ENCODE data around the gene TMEM260.

- TF ChIP-seq NFIC (IDR thresholded peaks at IDR 0.05) (no peak), REST (IDR thresholded peaks at IDR 0.05; ENCODE audit: low read depth) (no peak), TAF1 (IDR thresholded peaks at IDR 0.05; ENCODE audit: low read depth) (no peak), TCF12 (IDR thresholded peaks at IDR 0.05; ENCODE audit: low read depth) (no peak), EP300 (IDR thresholded peaks at IDR 0.05; ENCODE audit: borderline replicate concordance) (no peak), CEBPB (IDR thresholded peaks at IDR 0.05) (no peak), FOXM1 (IDR thresholded peaks at IDR 0.05; ENCODE audit: borderline replicate concordance, low read depth) (no peak), ZBTB7A (IDR thresholded peaks at IDR 0.05; ENCODE audit: low read depth) (no peak), YY1 (IDR thresholded peaks at IDR 0.05; ENCODE audit: low read depth) (no peak), CREB1 (IDR thresholded peaks at IDR 0.05; ENCODE audit: low read depth) (no peak)
- TF ChIP-seq, protein P1, sequence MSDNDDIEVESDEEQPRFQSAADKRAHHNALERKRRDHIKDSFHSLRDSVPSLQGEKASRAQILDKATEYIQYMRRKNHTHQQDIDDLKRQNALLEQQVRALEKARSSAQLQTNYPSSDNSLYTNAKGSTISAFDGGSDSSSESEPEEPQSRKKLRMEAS (IDR thresholded peaks at IDR 0.05): no peak
These were observed 80.5 kb downstream of the TMEM260 start for GRCh38 chr14:56659964-56660551.

All from Ishikawa (cell line).